BLaER1 treated with 17β-estradiol and CSF1 and Interleukin-3, amounts not matched to agents 10 nM and 100 nM (cell line): ENCODE data around the gene NCBP3.

ENCODE experiments used
- H3K27ac ChIP-seq, 11 experiments: shearing (Covaris generic); formaldehyde crosslinking; 2 replicates each; pipeline ENCODE4 v1.8.1; 2022
- H3K27me3 ChIP-seq, 11 experiments: shearing (Covaris generic); formaldehyde crosslinking; 2 replicates each; pipeline ENCODE4 v1.8.1; 2022
- H3K36me3 ChIP-seq, 11 experiments: shearing (Covaris generic); formaldehyde crosslinking; 2 replicates each; pipeline ENCODE4 v1.8.1; 2022
- H3K4me1 ChIP-seq, 10 experiments: shearing (Covaris generic); formaldehyde crosslinking; 2 replicates each; pipeline ENCODE4 v1.8.1; 2022
- H3K4me2 ChIP-seq, 11 experiments: shearing (Covaris generic); formaldehyde crosslinking; 2 replicates each; pipeline ENCODE4 v1.8.1; 2022
- H3K4me3 ChIP-seq, 10 experiments: shearing (Covaris generic); formaldehyde crosslinking; 2 replicates each; pipeline ENCODE4 v1.8.1; 2022
- H3K9ac ChIP-seq, 11 experiments: shearing (Covaris generic); formaldehyde crosslinking; 2 replicates each; pipeline ENCODE4 v1.8.1; 2022
- H3K9me3 ChIP-seq, 11 experiments: shearing (Covaris generic); formaldehyde crosslinking; replicated peaks in 1 of 11; 2 replicates each; pipeline ENCODE4 v1.8.1; 2022
- H4K20me1 ChIP-seq, 11 experiments: shearing (Covaris generic); formaldehyde crosslinking; 2 replicates each; pipeline ENCODE4 v1.8.1; 2022
- Cebpa-rat ChIP-seq, 11 experiments: shearing (Covaris generic); IDR thresholded peaks; 2 replicates each; pipeline ENCODE4 v1.8.1; 2022

Gene NCBP3, protein sequence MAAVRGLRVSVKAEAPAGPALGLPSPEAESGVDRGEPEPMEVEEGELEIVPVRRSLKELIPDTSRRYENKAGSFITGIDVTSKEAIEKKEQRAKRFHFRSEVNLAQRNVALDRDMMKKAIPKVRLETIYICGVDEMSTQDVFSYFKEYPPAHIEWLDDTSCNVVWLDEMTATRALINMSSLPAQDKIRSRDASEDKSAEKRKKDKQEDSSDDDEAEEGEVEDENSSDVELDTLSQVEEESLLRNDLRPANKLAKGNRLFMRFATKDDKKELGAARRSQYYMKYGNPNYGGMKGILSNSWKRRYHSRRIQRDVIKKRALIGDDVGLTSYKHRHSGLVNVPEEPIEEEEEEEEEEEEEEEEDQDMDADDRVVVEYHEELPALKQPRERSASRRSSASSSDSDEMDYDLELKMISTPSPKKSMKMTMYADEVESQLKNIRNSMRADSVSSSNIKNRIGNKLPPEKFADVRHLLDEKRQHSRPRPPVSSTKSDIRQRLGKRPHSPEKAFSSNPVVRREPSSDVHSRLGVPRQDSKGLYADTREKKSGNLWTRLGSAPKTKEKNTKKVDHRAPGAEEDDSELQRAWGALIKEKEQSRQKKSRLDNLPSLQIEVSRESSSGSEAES

GRCh38 chr17:3845621-3846436 is at the start of gene NCBP3:
Gene NCBP3, minus strand, starts transcription at chr17:3846246. Its CDS starts 23 bp downstream, at chr17:3846223.
- peak within 1 kb of the TSS; percentile 89 to 96 (median 94) for H3K27ac ChIP-seq
- H3K9ac ChIP-seq = peak within 1 kb of the TSS; percentile 91 to 99 (median 97)
- TF ChIP-seq Cebpa-rat (IDR thresholded peaks at IDR 0.05) = no peak
- H3K27me3 ChIP-seq = no peaks in the 10 kb centered on the region
- peak within 1 kb of the TSS; percentile 91 to 99 (median 96) for H3K4me3 ChIP-seq
- peaks cover 32 to 46% (median 41%) of the 10 kb centered on the region in 10 experiments for H3K4me1 ChIP-seq
- peaks cover 24 to 39% (median 35%) of the 10 kb centered on the region in 11 experiments for H3K36me3 ChIP-seq
- peak within 1 kb of the TSS; percentile 84 to 99 (median 92) for H3K4me2 ChIP-seq
- peaks cover 0 to 49% (median 39%) of the 10 kb centered on the region in 11 experiments; a peak in 19 of 22 replicates for H4K20me1 ChIP-seq
- H3K9me3 ChIP-seq = no peaks in the 10 kb centered on the region

DNA sequence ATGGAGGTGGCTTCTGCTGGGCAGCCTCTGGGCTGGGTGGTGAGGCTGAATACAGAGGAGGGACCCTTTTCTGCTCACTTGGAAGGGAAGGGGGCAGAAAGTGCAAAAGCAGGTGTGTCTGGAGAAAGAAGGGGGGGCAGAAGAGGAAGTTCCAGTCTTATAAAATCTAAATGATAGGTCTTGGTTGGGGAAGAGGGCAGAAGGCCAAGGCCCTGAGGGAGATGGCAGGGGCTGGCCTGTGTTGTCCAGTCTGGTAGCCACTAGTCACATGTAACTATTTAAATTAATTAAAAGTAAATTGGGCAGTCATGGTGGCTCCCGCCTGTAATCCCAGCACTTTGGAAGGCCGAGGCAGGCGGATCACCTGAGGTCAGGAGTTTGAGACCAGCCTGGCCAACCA is 49.3 kb upstream of the NCBP3 start:
- H3K4me3 ChIP-seq = no peak overlapping the region
- H3K9me3 ChIP-seq = no peaks in the 10 kb centered on the region
- H3K4me2 ChIP-seq = peak overlapping the region in 10 of 11 experiments; percentile 17 to 99 (median 79); a peak in 17 of 22 replicates
- H3K27me3 ChIP-seq = peaks cover 0 to 13% (median 9%) of the 10 kb centered on the region in 11 experiments; a peak in 7 of 22 replicates
- no peak for TF ChIP-seq Cebpa-rat (IDR thresholded peaks at IDR 0.05)
- peaks cover 0 to 18% (median 10%) of the 10 kb centered on the region in 11 experiments; a peak in 11 of 22 replicates for H4K20me1 ChIP-seq
- peaks cover 0 to 40% (median 23%) of the 10 kb centered on the region in 11 experiments; a peak in 16 of 22 replicates for H3K36me3 ChIP-seq
- peak overlapping the region in 2 of 11 experiments; percentile 7 to 36; a peak in 2 of 22 replicates for H3K27ac ChIP-seq
- H3K4me1 ChIP-seq = peaks cover 51 to 77% (median 66%) of the 10 kb centered on the region in 10 experiments
- peak overlapping the region in 2 of 11 experiments; percentile 13 to 29; a peak in 1 of 22 replicates for H3K9ac ChIP-seq

- Histone ChIP-seq H3K4me1 (peaks cover 55 to 81% (median 70%) of the 10 kb centered on the region in 10 experiments), H3K9me3 (no peaks in the 10 kb centered on the region), H3K4me2 (peak overlapping the region in 10 of 11 experiments; percentile 17 to 99 (median 79); a peak in 18 of 22 replicates), H4K20me1 (peaks cover 0 to 21% (median 12%) of the 10 kb centered on the region in 11 experiments; a peak in 11 of 22 replicates), H3K9ac (peak overlapping the region in 3 of 11 experiments; percentile 13 to 29 (median 16); a peak in 1 of 22 replicates), H3K27me3 (peaks cover 0 to 13% (median 9%) of the 10 kb centered on the region in 11 experiments; a peak in 7 of 22 replicates), H3K36me3 (peaks cover 0 to 36% (median 23%) of the 10 kb centered on the region in 11 experiments; a peak in 16 of 22 replicates), H3K4me3 (no peak overlapping the region), H3K27ac (peak overlapping the region in 2 of 11 experiments; percentile 7 to 36; a peak in 2 of 22 replicates)
- no peak for TF ChIP-seq Cebpa-rat (IDR thresholded peaks at IDR 0.05)
Measured at GRCh38 chr17:3894911-3895343, 48.9 kb upstream of the NCBP3 start.

DNA sequence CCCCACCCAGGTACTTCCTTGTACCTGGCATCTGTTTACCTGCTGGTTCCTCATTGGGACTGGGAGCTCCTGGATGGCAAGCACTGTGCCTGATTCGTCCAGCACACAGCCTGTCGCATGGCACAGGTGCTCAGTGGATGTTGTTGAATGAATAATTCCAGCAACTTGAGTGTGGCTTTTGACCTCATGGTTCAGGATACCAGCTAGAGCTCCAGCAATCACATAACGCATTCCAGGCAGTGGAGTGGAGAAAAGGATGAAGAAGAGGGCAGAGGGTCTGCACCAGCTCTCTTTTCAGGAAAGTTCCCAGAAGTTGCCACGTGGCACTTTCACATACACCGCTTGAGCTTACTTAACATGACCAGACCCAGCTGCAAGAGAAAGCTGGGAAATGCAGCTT is 48.1 kb upstream of the NCBP3 start:
- Histone ChIP-seq H3K36me3 (peaks cover 0 to 29% (median 21%) of the 10 kb centered on the region in 11 experiments; a peak in 16 of 22 replicates), H3K9me3 (no peaks in the 10 kb centered on the region), H4K20me1 (peaks cover 0 to 27% (median 12%) of the 10 kb centered on the region in 11 experiments; a peak in 11 of 22 replicates), H3K9ac (no peak overlapping the region), H3K4me2 (peak overlapping the region in 10 of 11 experiments; percentile 17 to 99 (median 84); a peak in 17 of 22 replicates), H3K27me3 (peaks cover 0 to 13% (median 9%) of the 10 kb centered on the region in 11 experiments; a peak in 7 of 22 replicates), H3K4me3 (no peak overlapping the region), H3K27ac (no peak overlapping the region), H3K4me1 (peaks cover 62 to 89% (median 78%) of the 10 kb centered on the region in 10 experiments)
- no peak for TF ChIP-seq Cebpa-rat (IDR thresholded peaks at IDR 0.05)

GRCh38 chr17:3893720-3894116 is 47.7 kb upstream of the NCBP3 start:
- Histone ChIP-seq H3K9ac (peak overlapping the region in 8 of 11 experiments; percentile 54 to 77 (median 72); a peak in 11 of 22 replicates), H3K4me3 (peak overlapping the region; percentile 62 to 76 (median 70); a peak in 16 of 20 replicates), H4K20me1 (peaks cover 0 to 27% (median 12%) of the 10 kb centered on the region in 11 experiments; a peak in 11 of 22 replicates), H3K4me2 (peak overlapping the region; percentile 67 to 100 (median 86)), H3K4me1 (peaks cover 67 to 93% (median 81%) of the 10 kb centered on the region in 10 experiments), H3K27me3 (peaks cover 0 to 13% (median 9%) of the 10 kb centered on the region in 11 experiments; a peak in 7 of 22 replicates), H3K9me3 (no peaks in the 10 kb centered on the region), H3K36me3 (peaks cover 0 to 24% (median 18%) of the 10 kb centered on the region in 11 experiments; a peak in 16 of 22 replicates), H3K27ac (peak overlapping the region in 2 of 11 experiments; percentile 59 to 63; a peak in 2 of 22 replicates)
- no peak for TF ChIP-seq Cebpa-rat (IDR thresholded peaks at IDR 0.05)

GRCh38 chr17:3893003-3893719 is 47.1 kb upstream of the NCBP3 start, which contains the start of gene CAMKK1:
Gene CAMKK1, minus strand, starts transcription at chr17:3893053. Its CDS starts 7,366 bp downstream, at chr17:3885687.
- H3K4me2 ChIP-seq = peak within 1 kb of the TSS; percentile 91 to 100 (median 99)
- no peak for TF ChIP-seq Cebpa-rat (IDR thresholded peaks at IDR 0.05)
- peaks cover 0 to 13% (median 9%) of the 10 kb centered on the region in 11 experiments; a peak in 7 of 22 replicates for H3K27me3 ChIP-seq
- H3K4me3 ChIP-seq = peak within 1 kb of the TSS; percentile 62 to 76 (median 70)
- H4K20me1 ChIP-seq = peaks cover 0 to 27% (median 12%) of the 10 kb centered on the region in 11 experiments; a peak in 11 of 22 replicates
- peaks cover 73 to 93% (median 81%) of the 10 kb centered on the region in 10 experiments for H3K4me1 ChIP-seq
- no peaks in the 10 kb centered on the region for H3K9me3 ChIP-seq
- peak within 1 kb of the TSS; percentile 58 to 80 (median 71) for H3K9ac ChIP-seq
- H3K27ac ChIP-seq = peak within 1 kb of the TSS in 10 of 11 experiments; percentile 34 to 72 (median 56); a peak in 17 of 22 replicates
- H3K36me3 ChIP-seq = peaks cover 0 to 19% (median 12%) of the 10 kb centered on the region in 11 experiments; a peak in 15 of 22 replicates
